HG03025 (cell line): ENCODE data around the gene SDK1.

ENCODE experiments used
- ATAC-seq: cut with Tn5 transposase; IDR thresholded peaks from one replicate; pipeline ENCODE4 v1.9.1; 2021; ENCODE audit warnings: mild to moderate bottlenecking, moderate library complexity; ENCODE audit not compliant: unreplicated experiment, low FRiP score

The SDK1 gene, protein sequence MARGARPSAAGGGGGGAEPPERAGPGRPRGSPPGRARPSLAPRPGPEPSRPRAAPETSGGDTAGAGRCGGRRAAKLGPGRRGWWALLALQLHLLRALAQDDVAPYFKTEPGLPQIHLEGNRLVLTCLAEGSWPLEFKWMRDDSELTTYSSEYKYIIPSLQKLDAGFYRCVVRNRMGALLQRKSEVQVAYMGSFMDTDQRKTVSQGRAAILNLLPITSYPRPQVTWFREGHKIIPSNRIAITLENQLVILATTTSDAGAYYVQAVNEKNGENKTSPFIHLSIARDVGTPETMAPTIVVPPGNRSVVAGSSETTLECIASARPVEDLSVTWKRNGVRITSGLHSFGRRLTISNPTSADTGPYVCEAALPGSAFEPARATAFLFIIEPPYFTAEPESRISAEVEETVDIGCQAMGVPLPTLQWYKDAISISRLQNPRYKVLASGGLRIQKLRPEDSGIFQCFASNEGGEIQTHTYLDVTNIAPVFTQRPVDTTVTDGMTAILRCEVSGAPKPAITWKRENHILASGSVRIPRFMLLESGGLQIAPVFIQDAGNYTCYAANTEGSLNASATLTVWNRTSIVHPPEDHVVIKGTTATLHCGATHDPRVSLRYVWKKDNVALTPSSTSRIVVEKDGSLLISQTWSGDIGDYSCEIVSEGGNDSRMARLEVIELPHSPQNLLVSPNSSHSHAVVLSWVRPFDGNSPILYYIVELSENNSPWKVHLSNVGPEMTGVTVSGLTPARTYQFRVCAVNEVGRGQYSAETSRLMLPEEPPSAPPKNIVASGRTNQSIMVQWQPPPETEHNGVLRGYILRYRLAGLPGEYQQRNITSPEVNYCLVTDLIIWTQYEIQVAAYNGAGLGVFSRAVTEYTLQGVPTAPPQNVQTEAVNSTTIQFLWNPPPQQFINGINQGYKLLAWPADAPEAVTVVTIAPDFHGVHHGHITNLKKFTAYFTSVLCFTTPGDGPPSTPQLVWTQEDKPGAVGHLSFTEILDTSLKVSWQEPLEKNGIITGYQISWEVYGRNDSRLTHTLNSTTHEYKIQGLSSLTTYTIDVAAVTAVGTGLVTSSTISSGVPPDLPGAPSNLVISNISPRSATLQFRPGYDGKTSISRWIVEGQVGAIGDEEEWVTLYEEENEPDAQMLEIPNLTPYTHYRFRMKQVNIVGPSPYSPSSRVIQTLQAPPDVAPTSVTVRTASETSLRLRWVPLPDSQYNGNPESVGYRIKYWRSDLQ (N-terminal part only)

DNA sequence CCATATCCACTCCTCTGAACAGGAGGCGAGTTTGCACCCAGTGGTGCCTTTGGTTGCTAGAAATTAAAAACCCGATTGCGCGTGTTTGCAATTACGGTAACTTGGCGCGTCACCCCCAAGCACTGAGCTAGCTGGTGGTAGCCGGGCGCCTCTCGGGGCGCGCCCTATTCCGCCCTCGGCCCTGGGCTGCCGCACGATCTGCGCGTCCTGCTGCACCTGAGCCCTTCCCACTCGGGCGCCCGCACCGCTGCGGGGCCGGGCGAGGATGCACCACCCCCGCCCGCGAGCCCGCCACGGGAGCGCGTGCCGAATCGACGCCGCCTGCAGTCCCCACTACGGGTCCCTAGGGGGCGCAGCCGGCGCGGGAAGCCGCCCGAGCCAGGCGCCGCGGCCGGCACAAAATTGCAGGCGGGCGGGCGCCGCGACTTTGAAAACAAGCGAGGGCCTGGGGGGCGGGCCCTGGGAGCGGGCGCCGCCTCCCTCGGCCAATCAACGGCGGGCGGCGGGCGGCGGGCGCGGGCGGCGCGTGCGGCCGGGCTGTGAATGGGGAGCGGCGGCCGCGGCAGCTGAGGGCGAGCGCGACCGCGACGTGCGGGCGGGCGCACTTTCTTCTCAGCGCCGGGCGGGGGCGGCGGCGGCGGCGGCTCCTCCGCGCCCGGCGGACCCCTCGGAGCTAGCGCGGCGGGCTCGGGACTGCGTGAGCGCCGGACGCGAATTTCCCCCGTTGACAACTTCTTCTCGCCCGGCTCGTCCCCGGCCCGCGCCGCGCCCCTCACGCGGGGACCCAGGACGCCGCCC, at the start of gene SDK1:
SDK1 (plus strand) TSS at position 602 of the 798 bp plus-strand sequence. CDS start 335 bp downstream, outside the sequence.
- ATAC-seq: peak; percentile 85

DNA sequence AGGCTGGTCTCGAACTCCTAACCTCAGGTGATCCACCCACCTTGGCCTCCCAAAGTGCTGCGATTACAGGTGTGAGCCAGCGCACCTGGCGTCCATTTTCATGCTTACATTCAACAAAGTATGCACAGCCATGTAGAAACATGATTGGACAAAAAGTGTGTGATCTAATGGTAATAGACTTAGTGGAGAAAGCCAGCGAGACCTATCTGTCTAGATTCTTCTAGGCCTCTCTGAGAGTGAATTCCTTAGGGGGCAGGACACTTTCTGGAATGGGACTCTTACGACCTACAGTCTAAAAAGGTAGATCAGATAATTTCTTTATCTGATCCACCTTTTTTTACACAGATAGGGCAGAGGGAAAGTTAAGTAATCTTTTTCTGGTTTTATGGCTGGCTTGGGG, 46.3 kb upstream of the SDK1 start:
- no peak for ATAC-seq

DNA sequence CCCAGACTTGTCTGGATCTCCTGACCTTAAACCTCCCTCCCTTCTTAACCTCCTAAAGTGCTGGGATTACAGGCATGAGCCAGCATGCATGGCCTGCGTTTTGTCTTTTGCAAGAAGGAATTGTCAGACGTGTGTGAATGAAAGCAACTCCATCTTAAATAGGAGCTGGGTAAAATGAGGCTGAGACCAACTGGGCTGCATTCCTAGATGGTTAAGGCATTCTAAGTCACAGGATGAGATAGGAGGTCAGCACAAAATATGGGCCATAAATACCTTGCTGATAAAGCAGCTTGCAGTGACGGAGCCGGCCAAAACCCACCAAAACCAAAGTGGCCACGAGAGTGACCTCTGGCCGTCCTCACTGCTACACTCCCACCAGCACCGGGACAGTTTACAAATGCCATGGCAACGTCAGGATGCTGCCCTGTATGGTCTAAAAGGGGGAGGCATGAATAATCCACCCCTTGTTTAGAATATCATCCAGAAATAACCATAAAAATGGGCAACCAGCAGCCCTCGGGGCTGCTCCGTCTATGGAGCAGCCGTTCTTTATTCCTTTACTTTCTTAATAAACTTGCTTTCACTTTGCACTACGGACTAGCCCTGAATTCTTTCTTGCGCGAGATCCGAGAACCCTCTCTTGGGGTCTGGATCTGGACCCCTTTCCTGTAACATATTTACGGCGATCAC, 41.2 kb upstream of the SDK1 start:
- no peak for ATAC-seq

DNA sequence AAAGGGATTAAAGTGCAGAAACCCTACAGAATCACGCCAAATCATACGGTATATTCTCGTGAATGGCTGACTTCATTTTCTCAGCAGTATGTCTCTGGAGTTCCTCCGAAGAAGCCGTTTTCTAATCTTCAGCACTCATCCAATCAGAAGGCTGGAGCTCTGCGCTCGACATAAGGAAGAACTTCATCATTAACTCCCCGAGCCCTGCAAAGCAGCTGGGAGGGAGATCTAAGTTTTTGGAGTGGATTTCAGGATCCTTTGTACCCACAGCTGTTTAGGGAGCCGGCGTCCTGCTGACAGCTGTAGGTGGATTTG, 40.7 kb upstream of the SDK1 start:
- ATAC-seq: no peak

DNA sequence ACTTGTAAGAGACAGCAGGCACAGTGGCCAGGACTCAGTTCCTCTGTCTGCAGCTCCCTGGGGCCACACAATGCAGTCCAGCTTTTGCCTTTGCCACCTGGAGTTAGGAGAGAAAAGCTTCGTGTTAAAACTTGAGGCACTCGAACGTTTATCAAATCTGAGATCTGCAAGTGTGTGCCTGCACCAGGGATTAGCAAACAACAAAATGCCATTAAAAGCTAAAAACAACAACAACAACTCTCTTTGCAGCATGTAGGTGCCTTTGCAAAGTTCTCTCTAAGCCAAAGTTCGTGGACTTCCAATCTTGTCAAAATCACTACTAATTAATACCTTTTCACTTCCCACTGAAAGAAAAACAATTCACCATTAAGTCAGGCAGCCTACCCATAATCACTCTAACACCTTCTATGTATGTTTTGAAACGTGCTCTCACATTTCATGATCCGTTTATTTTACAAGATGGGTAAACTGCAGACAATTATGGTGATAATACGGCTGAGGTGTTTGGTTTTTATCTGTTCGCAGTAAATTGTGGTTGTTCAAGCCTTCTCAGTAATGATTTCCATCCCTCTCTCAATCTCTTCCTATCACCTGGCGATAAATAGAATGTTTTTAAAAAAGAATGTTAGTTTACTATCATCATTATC, 36.2 kb upstream of the SDK1 start:
- ATAC-seq: no peak

DNA sequence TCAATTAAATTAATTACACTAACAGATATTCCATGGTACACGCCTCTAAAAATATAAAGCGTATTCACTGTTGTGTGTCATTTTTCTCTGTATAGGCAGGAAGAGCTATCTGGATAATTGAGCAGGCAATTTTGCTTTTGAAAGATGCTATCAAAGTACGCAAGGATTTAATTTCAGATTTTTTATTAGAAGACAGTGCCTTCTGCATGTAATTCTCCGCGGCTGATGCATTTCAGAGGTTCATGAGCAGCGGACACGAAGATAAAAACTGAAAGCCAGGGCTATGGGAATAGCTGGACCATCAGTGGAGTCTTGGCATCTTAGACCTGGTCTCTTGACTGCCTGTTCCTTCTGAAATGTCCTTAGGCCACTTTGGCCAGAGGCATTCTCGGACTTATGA, 35.7 kb upstream of the SDK1 start:
- no peak for ATAC-seq

DNA sequence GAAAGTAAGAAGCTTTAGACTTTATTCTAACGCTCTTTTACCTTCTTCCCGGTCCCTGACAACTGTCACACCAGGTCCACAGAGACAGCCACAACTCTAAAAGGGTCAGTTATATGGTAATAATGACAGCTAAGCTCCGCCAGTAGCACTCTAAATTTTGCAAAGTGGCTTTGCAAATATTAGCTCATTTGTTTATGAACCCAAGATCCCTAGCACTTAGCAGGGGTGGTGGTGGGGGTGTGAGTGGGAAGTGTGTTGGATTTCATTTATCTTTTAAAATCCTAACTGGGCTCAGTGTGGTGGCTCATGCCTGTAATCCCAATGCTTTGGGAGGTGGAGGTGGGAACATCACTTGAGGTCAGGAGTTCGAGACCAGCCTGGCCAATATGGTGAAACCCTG, 34.8 kb upstream of the SDK1 start:
- ATAC-seq: no peak

DNA sequence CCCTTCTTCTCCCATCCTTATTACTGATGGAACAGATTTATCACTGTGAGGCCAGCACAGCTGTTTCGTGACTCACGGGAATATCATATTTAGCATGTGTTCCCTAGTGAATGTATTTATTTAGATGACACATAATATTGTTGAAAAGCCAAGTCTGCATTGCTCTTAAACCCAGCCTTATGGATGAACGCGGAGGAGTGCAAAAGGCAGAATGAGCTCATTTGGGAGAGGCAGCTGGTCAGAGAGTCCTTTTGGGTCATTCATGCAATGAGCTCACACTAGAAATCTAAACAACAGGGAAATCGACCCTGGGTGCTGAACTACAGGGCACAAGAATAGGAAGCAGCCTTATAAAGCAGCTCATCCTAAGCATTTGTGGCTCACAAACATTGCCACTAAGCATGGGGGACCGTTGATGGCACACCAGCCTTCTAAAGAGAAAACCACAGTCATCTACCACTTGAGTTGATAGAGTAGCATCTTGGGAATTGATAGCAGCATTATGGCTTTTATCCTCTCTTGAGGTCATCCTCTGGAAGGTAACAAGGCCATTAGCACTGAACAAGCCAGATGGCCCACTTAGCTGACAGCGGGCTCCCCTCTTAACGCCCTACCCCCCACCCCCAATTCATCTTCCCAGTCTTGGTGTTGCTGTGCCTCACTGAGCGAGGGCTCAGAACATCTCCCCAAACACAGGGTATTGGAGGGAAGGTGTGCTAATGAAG, 32.9 kb upstream of the SDK1 start:
- no peak for ATAC-seq

DNA sequence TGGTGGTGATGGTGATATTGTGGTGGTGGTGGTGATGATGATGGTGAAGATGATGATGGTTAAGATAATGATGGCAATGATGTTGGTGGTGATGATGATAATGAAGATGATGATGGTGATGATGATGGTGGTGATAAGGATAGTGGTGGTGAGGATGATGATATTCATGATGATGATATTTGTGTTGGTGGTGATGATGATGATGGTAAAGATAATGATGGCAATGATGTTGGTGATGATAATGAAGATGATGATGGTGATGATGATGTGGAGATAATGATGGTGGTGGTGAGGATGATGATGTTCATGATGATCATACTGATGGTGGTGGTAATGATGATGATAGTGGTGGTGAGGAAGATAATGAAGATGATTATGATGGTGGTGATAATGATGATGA, 30.7 kb upstream of the SDK1 start:
- no peak for ATAC-seq

DNA sequence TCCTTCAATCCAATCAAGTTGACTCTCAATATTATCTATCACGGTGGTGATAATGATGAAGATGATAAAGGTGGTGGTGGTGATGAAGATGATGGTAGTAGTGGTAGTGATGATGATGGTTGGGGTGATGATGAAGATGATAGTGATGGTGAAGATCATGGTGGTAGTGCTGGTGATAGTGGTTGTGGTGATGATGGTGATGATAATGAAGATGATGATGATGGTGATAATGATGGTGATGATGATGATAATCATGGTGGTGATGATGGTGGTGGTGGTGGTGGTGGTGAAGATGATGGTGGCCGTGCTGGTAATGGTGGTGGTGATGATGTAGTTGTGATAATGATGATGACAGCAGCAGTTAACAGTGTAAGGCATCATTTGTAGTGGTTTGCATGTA, 29.8 kb upstream of the SDK1 start:
- ATAC-seq: no peak

DNA sequence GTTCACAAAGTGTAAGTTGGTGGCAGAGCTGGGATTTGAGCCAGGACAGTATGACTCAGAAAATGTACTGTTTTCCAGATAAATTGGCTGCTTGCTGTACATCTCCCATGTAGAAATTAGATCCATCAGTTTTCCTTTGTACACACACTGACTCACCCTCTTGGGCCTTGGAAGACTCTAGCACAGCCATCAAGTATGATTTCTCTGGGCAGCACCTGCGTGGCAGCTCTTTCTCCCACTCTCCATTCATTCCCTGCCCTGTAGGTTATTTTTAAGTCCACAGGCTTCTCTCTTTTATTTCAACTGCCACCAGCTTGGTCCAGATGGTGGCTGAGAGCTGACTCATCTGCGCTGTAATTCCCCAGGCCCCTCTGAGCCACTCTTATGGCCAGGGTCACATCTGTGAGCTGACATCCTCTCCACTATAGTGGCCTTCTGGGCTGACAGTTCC, 28.3 kb upstream of the SDK1 start:
- no peak for ATAC-seq

DNA sequence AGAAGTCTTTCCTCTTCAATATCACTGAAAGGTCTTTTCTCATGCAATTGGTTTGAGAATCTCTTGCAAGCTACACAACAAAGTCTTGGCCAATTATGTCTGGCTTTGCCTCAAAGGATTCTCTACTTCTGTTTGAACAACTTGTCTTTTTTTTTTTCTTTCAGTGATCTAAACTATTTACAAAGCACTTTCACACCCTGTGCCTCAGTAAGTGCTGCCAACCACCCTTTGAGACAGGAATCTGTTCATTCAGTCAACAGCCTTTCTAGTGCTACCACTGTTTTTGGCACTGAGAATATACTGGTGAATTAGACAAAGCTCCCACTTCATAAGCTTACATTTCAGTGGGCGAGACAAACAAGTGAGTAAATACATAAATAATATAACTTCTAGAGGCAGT, 26.9 kb upstream of the SDK1 start:
- no peak for ATAC-seq

DNA sequence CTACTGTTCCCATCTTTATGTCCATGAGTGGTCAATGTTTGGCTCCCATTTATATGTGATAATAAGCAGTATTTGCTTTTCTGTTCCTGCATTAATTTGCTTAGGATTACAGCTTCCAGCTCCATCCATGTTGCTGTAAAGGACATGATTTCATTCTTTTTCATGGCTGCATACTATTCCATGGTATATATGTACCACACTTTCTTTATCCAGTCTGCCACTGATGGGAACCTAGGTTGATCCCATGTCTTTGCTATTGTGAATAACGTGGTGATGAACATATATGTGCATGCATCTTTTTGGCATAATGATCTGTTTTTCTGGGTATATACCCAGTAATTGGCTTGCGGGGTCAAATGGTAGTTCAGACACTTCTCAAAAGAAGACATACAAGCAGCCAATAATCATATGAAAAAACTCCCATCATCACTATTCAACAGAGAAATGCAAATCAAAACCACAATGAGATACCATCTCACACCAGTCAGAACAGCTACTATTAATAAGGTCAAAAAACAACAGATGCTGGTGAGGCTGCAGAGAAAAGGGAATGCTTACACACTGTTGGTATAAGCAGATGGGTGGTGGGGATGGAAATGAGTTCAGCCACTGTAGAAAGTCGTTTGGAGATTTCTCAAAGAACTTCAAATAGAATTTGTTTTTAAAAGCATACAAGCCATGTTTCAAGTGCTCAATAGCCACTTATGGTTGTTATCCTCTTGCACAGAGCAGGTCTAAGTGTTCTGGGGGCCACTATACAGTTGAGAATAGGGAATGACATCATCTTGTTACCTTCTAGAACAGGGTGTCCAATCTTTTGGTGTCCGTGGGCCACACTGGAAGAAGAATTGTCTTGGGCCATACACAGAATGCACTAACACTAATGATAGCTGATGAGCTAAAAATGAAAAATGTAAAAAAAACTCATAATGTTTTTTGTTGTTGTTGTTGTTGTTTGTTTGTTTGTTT, 23.2 kb upstream of the SDK1 start:
- no peak for ATAC-seq

DNA sequence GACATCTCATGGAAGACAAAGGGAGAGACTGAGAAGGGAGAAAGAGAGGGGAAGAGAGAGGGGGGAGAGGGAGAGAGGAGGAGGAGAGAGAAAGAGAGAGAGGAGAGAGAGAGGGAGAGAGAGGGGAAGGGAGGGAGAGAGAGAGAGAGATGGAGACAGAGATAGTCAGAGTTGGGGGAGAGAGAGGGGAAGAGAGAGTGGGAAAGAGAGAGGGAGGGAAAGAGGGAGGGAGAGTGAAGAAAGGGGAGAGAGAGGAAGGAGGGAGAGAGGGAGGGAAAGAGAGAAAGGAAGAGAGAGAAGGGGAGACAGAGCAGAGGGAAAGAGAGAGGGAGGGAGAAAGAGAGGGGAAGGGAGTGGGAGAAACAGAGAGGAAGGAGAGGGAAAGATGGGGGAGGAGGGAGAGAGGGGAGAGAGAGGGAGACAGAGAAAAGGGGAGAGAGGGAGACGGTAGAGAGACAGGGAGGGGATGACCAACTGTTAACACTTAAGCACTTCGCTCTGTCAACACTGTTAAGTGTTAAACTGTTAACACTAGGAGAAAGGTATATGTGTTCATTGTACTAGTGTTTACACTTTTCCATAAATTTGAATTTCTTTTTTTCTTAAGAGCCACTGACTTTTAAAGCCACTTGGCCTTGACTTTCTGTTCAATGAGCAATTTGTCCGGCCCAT, 21.8 kb upstream of the SDK1 start:
- no peak for ATAC-seq

DNA sequence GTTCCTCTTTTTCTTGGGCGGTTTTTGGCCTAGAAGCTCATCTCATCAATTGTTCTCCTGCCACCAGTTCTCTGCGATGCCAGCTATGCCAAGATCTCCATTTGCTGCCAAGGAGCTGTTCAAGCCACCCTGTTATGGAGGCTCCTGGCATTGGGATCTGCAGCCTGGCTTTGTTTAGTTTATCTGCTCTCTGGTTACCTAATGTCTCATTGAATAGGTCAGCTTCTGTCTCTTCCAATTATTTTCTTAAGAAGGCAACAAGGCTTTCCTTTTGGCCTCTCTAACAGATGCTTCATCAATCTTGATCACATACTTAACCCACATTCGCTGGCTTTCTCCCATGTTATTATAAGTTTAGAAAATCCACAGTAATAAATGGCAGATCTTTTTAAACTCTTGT, 20.6 kb upstream of the SDK1 start:
- no peak for ATAC-seq

DNA sequence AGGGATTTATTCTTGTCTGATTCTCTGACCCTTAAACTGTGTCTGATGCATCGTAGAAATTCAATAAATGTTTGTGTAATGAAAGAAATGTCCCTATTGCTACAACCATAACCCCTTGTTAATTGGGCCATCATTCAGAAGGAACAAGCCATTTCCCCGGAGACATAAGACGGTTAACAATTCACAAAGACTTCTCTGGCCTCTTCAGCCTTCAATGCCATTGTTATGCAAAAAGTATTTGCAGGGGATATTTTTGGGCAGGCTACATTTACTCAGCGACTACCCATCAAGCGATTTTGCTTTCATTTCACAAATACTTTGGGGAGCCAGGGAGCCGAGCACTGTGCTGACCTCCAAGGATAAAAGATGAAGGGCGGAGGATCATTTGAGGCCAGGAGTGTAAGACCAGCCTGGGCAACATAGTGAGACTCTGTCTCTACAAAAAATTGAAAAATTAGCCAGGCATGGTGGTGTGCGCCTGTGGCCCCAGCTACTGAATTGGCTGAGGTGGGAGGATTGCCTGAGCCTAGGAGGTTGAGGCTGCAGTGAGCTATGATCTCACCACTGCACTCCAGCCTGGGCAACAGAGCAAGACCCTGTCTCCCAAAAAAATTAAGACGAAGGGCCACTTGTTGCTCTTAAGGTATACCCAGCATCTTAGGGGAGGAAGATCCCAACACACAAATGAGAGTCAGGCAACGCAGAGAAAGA, 20.0 kb upstream of the SDK1 start:
- no peak for ATAC-seq
